Measurements from ENCODE around the gene ADGRA1.

Gene ADGRA1

DNA sequence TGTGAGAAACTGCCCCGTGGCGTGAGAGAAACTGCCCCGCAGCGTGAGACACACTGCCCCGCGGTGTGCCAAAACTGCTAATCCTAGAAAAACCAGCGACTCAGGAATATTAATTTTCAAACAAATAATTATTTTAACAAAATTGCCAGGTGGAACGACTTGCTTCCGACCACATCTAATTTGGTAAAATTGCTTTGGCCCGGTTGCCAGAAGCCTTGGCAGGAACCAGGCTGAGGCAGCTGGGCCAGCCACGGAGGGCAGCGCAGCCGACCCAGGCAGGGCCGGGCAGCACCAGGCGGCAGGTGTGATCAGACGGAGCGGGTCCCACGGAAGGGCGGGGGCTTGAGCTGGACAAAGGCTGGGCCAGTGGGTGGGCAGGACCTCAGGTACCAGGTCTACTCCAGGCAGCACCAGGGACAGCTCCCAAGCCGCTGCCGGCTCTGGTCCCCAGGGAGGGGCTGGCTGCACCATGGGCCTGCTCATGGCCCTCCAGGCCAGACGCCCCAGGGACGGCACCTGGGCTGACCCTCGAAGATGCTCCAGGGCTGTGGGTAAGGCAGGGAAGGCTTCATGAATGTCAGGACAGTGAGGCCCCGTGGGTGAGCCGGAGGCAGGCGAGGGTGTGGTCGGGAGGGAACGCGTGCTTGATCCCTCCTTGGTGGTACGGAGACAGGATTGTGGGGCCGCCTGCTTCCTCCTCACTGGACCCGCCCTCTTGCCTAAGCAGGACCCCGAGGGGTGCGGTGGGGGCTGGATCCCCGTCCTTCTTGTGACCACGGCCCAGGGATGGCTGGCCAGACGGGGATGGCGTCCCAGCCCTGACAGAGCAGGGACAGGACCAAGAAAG is 7.7 kb upstream of the ADGRA1 start:
- no peaks in the 10 kb centered on the region for H3K4me1 ChIP-seq
- no peak overlapping the region for H3K4me3 ChIP-seq
- intact Hi-C loops (cut with DNase I; ENCODE audit: low total_unique reads): no loop called here
- DNase-seq: no peak
- H3K9me3 ChIP-seq: peaks cover 0 to 2% (median 0%) of the 10 kb centered on the region in 3 donors
- peaks cover 0 to 66% of the 10 kb centered on the region in 2 donors for H3K27me3 ChIP-seq
- no peak overlapping the region for H3K27ac ChIP-seq
- H3K36me3 ChIP-seq: no peaks in the 10 kb centered on the region
- no peak for TF ChIP-seq CTCF (IDR thresholded peaks at IDR 0.05)

GRCh38 chr10:133080683-133081040 is 7.1 kb upstream of the ADGRA1 start:
- TF ChIP-seq CTCF (IDR thresholded peaks at IDR 0.05): no peak
- Histone ChIP-seq H3K4me1 (no peaks in the 10 kb centered on the region), H3K27me3 (peaks cover 0 to 66% of the 10 kb centered on the region in 2 donors), H3K27ac (no peak overlapping the region), H3K9me3 (no peaks in the 10 kb centered on the region), H3K36me3 (no peaks in the 10 kb centered on the region), H3K4me3 (no peak overlapping the region)
- intact Hi-C loops (cut with DNase I; ENCODE audit: low total_unique reads): no loop called here
- no peak for DNase-seq

GRCh38 chr10:133081636-133082035 is 6.1 kb upstream of the ADGRA1 start:
- Histone ChIP-seq H3K4me3 (no peak overlapping the region), H3K4me1 (no peaks in the 10 kb centered on the region), H3K9me3 (no peaks in the 10 kb centered on the region), H3K27me3 (peaks cover 0 to 66% of the 10 kb centered on the region in 2 donors), H3K36me3 (no peaks in the 10 kb centered on the region), H3K27ac (no peak overlapping the region)
- TF ChIP-seq CTCF (IDR thresholded peaks at IDR 0.05): no peak
- DNase-seq: no peak
- intact Hi-C loops (cut with DNase I; ENCODE audit: low total_unique reads): no loop called here

DNA sequence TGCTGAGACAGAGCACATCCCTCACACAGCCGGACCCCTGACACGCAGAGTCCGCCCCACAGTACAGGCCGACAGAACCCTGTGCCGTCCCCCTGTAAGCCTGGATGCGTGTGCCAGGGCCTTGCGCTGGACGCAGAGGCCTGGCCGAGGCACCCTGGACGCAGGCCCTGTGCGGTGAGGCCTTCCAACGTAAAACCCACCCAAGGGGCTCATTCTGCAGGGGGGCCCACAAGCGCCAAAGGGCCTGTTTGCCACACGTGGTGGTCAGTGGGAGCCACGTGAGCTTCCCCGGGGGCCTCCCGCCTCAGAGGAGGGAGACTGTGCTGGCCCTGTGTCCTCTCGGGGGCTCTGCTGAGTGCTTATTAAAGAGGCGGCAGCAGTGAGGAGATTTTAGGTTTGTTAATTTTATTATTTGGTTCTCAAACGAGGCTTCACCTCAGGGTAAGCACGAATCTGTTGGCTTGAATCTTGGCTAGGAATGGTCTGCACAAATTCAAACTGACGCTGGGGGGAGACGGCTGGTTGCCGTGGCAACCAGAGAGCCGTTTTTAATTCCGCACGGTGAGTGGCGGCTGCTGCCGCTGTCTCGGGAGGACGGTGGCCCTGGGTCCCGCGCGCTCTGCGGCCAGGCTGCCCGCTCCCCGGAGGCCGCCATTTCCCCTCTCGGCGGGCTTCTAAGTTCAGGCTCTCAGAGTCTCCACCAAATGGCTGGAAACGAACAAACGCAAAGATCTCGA is 4.9 kb upstream of the ADGRA1 start:
- no peak overlapping the region for H3K27ac ChIP-seq
- TF ChIP-seq CTCF (IDR thresholded peaks at IDR 0.05): no peak
- peaks cover 0 to 72% of the 10 kb centered on the region in 2 donors for H3K27me3 ChIP-seq
- no peak for DNase-seq
- intact Hi-C loops (cut with DNase I; ENCODE audit: low total_unique reads): no loop called here
- H3K4me1 ChIP-seq: peaks cover 0 to 7% (median 5%) of the 10 kb centered on the region in 4 donors
- no peaks in the 10 kb centered on the region for H3K36me3 ChIP-seq
- no peaks in the 10 kb centered on the region for H3K9me3 ChIP-seq
- H3K4me3 ChIP-seq: no peak overlapping the region

- no peak for TF ChIP-seq CTCF (IDR thresholded peaks at IDR 0.05)
- no peak for DNase-seq
- H3K27ac ChIP-seq: no peak overlapping the region
- no peaks in the 10 kb centered on the region for H3K36me3 ChIP-seq
- H3K4me3 ChIP-seq: no peak overlapping the region
- H3K9me3 ChIP-seq: no peaks in the 10 kb centered on the region
- H3K27me3 ChIP-seq: peaks cover 0 to 79% of the 10 kb centered on the region in 2 donors
- intact Hi-C loops (cut with DNase I; ENCODE audit: low total_unique reads): no loop called here
- H3K4me1 ChIP-seq: peaks cover 0 to 14% (median 11%) of the 10 kb centered on the region in 4 donors
These were observed 4.2 kb upstream of the ADGRA1 start for GRCh38 chr10:133083422-133084100.

Data from tibial artery (tissue), 4 donors.